Prostate gland (tissue), 2 donors: ENCODE results near the gene NEMF. TPM values are rescaled to one million over a fixed set of nuclear protein-coding genes. Genes with fewer than 3 reads are reported as not detected.

Experiments used
- DNase-seq: peaks from one replicate; pipeline ENCODE4 v3.0.0-alpha.2; 2019; ENCODE audit warnings: low spot score
- H3K27ac ChIP-seq, 2 donors: fragments of 200-600 bp; sonication (generic); 2 replicates each; pipeline ENCODE4 v1.5.1; 2017 to 2019
- H3K27me3 ChIP-seq: fragments of 200-600 bp; sonication (generic); replicated peaks from 2 replicates; pipeline ENCODE4 v1.5.1; 2019; ENCODE audit not compliant: insufficient read depth
- H3K36me3 ChIP-seq, 2 donors: fragments of 200-600 bp; sonication (generic); 1 replicate in 1 of 2; 2 replicates in 1 of 2; pipeline versions ENCODE4 v1.5.1 to v1.8.1; 2017 to 2019
- H3K4me1 ChIP-seq: fragments of 200-600 bp; sonication (generic); replicated peaks from 2 replicates; pipeline ENCODE4 v1.5.1; 2019
- H3K4me3 ChIP-seq, 2 donors: fragments of 200-600 bp; sonication (generic); 2 replicates each; pipeline ENCODE4 v1.5.1; 2017 to 2019
- H3K9me3 ChIP-seq: fragments of 200-600 bp; sonication (generic); 2 replicates; pipeline ENCODE4 v1.5.1; 2017
- CTCF ChIP-seq, 4 experiments: fragments of 200-600 bp in 2 of 4; fragments of 450-650 bp in 2 of 4; sonication (generic) in 2 of 4; IDR thresholded peaks; 1 replicate in 3 of 4; 2 replicates in 1 of 4; pipeline ENCODE4 v1.5.1; 2016 to 2019; ENCODE audit warnings: antibody characterized with exemption in 4 of 4, mild to moderate bottlenecking in 2 of 4, moderate library complexity in 2 of 4
- POLR2A ChIP-seq: fragments of 450-650 bp; IDR thresholded peaks from one replicate; pipeline ENCODE4 v1.6.1; 2016; ENCODE audit warnings: antibody characterized with exemption, mild to moderate bottlenecking
- POLR2AphosphoS5 ChIP-seq: sonication (generic); formaldehyde crosslinking; IDR thresholded peaks from one replicate; pipeline ENCODE4 v1.6.1; 2017; ENCODE audit warnings: antibody characterized with exemption
- whole genome bisulfite sequencing: methylation state at CpG from one replicate; pipeline ENCODE4 v1.1.5; 2018; 5-methylcytosine and 5-hydroxymethylcytosine counted together
- intact Hi-C: fragments of 100-400 bp; cut with DNase I; formaldehyde crosslinking; loops from one replicate; pipeline ENCODE4 v1.14.2; 2022
- total RNA-seq, 2 donors: library from RNA; depleted of rRNA; stranded (reverse); fragments of >200 nt; gene quantifications; one replicate each; pipeline ENCODE4 v1.1.0, GENCODE V29; 2016

Gene NEMF
- total RNA-seq, 2 donors from 2014 or later: 63.9 to 71.7 TPM

- WGBS: 85% methylated on average over 6 of the region's 6 CpGs
- no peak for DNase-seq
- Histone ChIP-seq H3K36me3 (no peaks in the 10 kb centered on the region), H3K9me3 (no peaks in the 10 kb centered on the region), H3K27ac (no peak overlapping the region), H3K27me3 (no peaks in the 10 kb centered on the region), H3K4me1 (peaks cover 3% of the 10 kb centered on the region), H3K4me3 (no peak overlapping the region)
- TF ChIP-seq CTCF (IDR thresholded peaks at IDR 0.05): no peak
- TF ChIP-seq POLR2A: no peak
- no peak for TF ChIP-seq POLR2AphosphoS5
- intact Hi-C loops: no loop called here
These were observed 4.9 kb upstream of the NEMF start for GRCh38 chr14:49857427-49858003.

- peak in 3 of 4 experiments; percentile 46 to 79 (median 75) for TF ChIP-seq CTCF (IDR thresholded peaks at IDR 0.05)
- peak; percentile 32 for TF ChIP-seq POLR2AphosphoS5
- TF ChIP-seq POLR2A: no peak
- Histone ChIP-seq H3K27ac (no peak overlapping the region), H3K36me3 (no peaks in the 10 kb centered on the region), H3K27me3 (no peaks in the 10 kb centered on the region), H3K4me3 (peak overlapping the region; percentile 59 to 72), H3K4me1 (peaks cover 3% of the 10 kb centered on the region), H3K9me3 (no peaks in the 10 kb centered on the region)
- intact Hi-C loops: loop anchor here (5.0 kb wide), 1 partner anchor 221 kb away; no protein-coding TSS in a partner anchor
- peak; percentile 56 for DNase-seq
- 22% methylated on average over 22 of the region's 27 CpGs for WGBS
These were observed 1.2 kb upstream of the NEMF start for GRCh38 chr14:49853572-49854375.

- Histone ChIP-seq H3K27me3 (no peaks in the 10 kb centered on the region), H3K9me3 (no peaks in the 10 kb centered on the region), H3K4me1 (peaks cover 3% of the 10 kb centered on the region), H3K4me3 (peak overlapping the region; percentile 59 to 72), H3K27ac (peak overlapping the region; percentile 81 to 84), H3K36me3 (no peaks in the 10 kb centered on the region)
- WGBS: under 1% methylated on average over 14 of the region's 14 CpGs
- intact Hi-C loops: loop anchor here (5.0 kb wide), 1 partner anchor 221 kb away; no protein-coding TSS in a partner anchor
- DNase-seq: no peak
- no peak for TF ChIP-seq CTCF (IDR thresholded peaks at IDR 0.05)
- TF ChIP-seq POLR2A: no peak
- no peak for TF ChIP-seq POLR2AphosphoS5
These were observed 530 bp upstream of the NEMF start for GRCh38 chr14:49853158-49853477.

GRCh38 chr14:49851813-49852212, 775 bp downstream of the NEMF start:
- intact Hi-C loops: loop anchor here (5.0 kb wide), 1 partner anchor 220 kb away; no protein-coding TSS in a partner anchor
- Histone ChIP-seq H3K36me3 (no peaks in the 10 kb centered on the region), H3K9me3 (no peaks in the 10 kb centered on the region), H3K4me3 (peak overlapping the region; percentile 59 to 72), H3K27ac (peak overlapping the region; percentile 81 to 84), H3K27me3 (no peaks in the 10 kb centered on the region), H3K4me1 (peaks cover 3% of the 10 kb centered on the region)
- DNase-seq: no peak
- 5% methylated on average over 7 of the region's 7 CpGs for WGBS
- TF ChIP-seq POLR2A (no peak), CTCF (IDR thresholded peaks at IDR 0.05) (no peak), POLR2AphosphoS5 (no peak)
